Stimulated activated effector memory CD8-positive, alpha-beta T cell treated with anti-CD3 and anti-CD28 coated beads, Interleukin-12 subunit alpha, Interleukin-12 subunit beta, amount 100 ng/mL, for 72 hours (primary cell): ENCODE results near the gene SH3RF3.

Experiments used
- ATAC-seq: fragments of 150-1000 bp; cut with Tn5 transposase; 2 replicates; pipeline ENCODE4 v1.10.0; 2021
- DNase-seq, 2 donors: peaks; one replicate each; pipeline ENCODE4 v3.0.0; 2021 to 2022; ENCODE audit warnings: low spot score in 2 of 2
- H3K27ac Mint-ChIP-seq: one replicate; pipeline ENCODE4 v1.8.0; 2022; ENCODE audit warnings: mild to moderate bottlenecking, mixed read lengths
- H3K36me3 Mint-ChIP-seq: one replicate; pipeline ENCODE4 v1.8.0; 2022; ENCODE audit warnings: mild to moderate bottlenecking, mixed read lengths
- H3K4me1 Mint-ChIP-seq: one replicate; pipeline ENCODE4 v1.8.0; 2022; ENCODE audit warnings: mixed read lengths
- H3K4me3 Mint-ChIP-seq: one replicate; pipeline ENCODE4 v1.8.0; 2022; ENCODE audit warnings: mild to moderate bottlenecking, mixed read lengths
- H3K9me3 Mint-ChIP-seq: one replicate; pipeline ENCODE4 v1.8.0; 2022; ENCODE audit warnings: mixed read lengths

Gene SH3RF3

GRCh38 chr2:109141006-109141600, 12.1 kb downstream of the SH3RF3 start:
- H3K4me3 Mint-ChIP-seq = no peak overlapping the region
- no peaks in the 10 kb centered on the region for H3K9me3 Mint-ChIP-seq
- ATAC-seq (no peak), DNase-seq (no peak)
- peaks cover 30% of the 10 kb centered on the region for H3K4me1 Mint-ChIP-seq
- no peak overlapping the region for H3K27ac Mint-ChIP-seq
- no peaks in the 10 kb centered on the region for H3K36me3 Mint-ChIP-seq

DNA sequence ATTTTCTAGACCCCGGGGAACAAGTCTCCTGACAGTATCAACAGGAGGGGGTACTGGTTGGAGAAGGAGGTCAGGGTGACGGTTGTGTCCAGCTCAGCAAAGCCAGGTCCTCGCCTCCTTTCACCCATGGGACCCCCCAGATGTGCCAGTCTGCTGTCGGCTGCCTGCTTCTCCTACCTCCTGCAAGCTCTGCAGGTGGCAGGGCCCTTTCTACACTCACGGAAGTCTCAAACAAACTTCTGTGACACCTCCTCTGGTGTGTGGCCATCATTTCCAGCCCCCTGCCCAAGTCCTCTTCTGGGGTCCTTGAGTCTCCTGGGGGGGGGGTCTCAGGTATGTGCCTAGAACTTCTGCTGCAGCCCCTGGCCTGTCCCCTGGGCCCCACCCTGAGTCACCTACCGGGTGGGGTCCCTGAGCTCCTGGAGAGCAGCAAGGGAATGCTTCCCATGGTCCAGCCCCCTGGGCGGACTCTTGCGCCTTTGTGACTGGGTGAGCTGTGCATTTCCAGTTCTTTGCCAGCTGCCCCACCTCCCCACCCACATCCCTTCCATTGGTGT, 12.8 kb downstream of the SH3RF3 start:
- no peaks in the 10 kb centered on the region for H3K36me3 Mint-ChIP-seq
- no peak overlapping the region for H3K4me3 Mint-ChIP-seq
- DNase-seq = no peak
- no peaks in the 10 kb centered on the region for H3K9me3 Mint-ChIP-seq
- ATAC-seq = no peak
- H3K27ac Mint-ChIP-seq = no peak overlapping the region
- peaks cover 30% of the 10 kb centered on the region for H3K4me1 Mint-ChIP-seq

GRCh38 chr2:109142416-109143210, 13.6 kb downstream of the SH3RF3 start:
- Mint-ChIP-seq H3K4me1 (peaks cover 30% of the 10 kb centered on the region), H3K4me3 (no peak overlapping the region)
- no peak for ATAC-seq

DNA sequence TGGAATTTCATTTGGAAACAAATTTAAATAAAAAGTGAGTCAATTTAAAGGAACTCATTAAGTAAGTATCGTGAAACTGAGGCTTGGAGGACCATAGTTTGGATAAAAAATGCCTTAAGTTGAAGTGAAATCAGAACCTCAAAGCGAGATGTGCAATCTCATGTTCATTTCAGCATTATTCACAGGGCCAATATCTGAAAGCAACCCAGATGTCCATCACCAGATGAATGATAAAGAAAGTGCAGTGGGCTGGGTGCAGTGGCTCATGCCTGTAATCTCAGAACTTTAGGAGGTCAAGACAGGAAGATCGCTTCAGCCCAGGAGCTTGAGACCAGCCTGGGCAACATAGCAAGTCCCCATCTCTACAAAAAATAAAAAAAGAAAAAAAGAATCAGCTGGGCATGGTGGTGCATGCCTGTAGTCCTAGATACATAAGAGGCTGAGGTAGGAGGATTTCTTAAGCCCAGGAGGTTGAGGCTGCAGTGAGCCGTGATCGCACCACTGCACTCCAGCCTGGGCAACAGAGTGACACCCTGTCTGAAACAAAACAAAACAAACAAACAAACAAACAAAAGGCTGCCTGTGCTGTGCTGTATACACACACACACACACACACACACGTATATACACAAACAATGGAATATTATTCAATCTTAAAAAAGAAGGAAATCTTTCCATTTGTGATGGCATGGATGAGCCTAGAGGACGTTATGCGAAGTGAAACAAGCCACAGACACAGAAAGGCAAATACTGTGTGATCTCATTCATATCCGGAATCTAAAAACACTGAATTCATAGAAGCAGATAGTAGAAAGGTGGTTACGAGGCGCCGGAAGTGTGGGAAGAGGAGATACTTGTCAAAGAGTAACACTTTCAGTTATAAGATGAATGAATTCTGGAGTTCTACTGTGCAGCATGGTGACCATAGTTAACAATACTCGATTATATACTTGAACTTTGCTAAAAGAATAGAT, 14.5 kb downstream of the SH3RF3 start:
- peaks cover 30% of the 10 kb centered on the region for H3K4me1 Mint-ChIP-seq
- DNase-seq (peak in 1 of 2 donors; percentile 67), ATAC-seq (peak; percentile 96)
- no peak overlapping the region for H3K27ac Mint-ChIP-seq
- H3K9me3 Mint-ChIP-seq = no peaks in the 10 kb centered on the region
- H3K36me3 Mint-ChIP-seq = no peaks in the 10 kb centered on the region
- peak overlapping the region; percentile 29 for H3K4me3 Mint-ChIP-seq

More at GRCh38 chr2:109142416-109143210, 13.6 kb downstream of the SH3RF3 start:
- Mint-ChIP-seq H3K9me3 (no peaks in the 10 kb centered on the region), H3K27ac (peak overlapping the region; percentile 40), H3K36me3 (no peaks in the 10 kb centered on the region)
- no peak for DNase-seq

DNA sequence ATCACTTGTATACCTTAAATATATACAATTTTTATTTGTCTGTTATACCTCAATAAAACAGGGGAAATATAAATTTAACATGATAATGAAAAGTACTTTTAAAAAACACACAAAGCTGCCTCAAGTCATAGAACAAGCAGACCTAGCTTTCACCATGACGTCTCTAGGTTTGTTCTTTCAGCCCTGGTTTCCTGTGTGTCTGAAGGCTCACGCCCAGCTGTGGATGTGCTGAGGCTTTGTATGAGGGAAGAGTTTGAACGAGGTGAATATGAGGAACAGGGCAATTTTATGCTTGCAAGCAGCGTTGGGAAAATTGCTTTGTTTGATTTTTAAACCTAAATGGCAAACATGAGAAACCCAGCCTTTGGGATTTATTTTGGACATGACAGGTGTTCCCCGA, 15.3 kb downstream of the SH3RF3 start:
- ATAC-seq = no peak
- Mint-ChIP-seq H3K4me3 (no peak overlapping the region), H3K36me3 (no peaks in the 10 kb centered on the region), H3K9me3 (no peaks in the 10 kb centered on the region), H3K27ac (no peak overlapping the region), H3K4me1 (peaks cover 30% of the 10 kb centered on the region)
- no peak for DNase-seq

DNA sequence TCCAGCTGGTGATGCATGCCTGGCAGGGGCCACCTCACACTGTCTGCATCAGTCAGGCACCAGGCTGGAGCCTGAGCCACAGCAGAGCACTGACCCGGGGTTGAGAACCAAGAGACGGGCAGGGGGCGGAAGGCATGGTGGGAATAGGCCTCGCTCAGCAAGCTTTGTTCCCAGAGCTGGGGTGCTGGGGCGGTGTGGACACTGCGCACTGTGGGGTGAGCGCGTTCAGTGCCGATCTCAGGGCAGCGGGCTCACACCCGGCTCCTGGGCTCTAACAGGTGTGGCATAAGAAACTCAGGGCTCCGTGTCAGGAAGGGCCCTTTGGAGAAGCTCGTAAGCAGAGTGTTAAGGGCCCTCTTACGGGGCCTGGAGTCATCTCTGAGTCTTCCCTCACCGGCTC, 15.7 kb downstream of the SH3RF3 start:
- Mint-ChIP-seq H3K4me3 (no peak overlapping the region), H3K36me3 (no peaks in the 10 kb centered on the region), H3K9me3 (no peaks in the 10 kb centered on the region), H3K4me1 (peaks cover 33% of the 10 kb centered on the region), H3K27ac (no peak overlapping the region)
- DNase-seq (no peak), ATAC-seq (no peak)

GRCh38 chr2:109145286-109145685, 16.3 kb downstream of the SH3RF3 start:
- ATAC-seq = no peak
- no peaks in the 10 kb centered on the region for H3K9me3 Mint-ChIP-seq
- H3K4me3 Mint-ChIP-seq = no peak overlapping the region
- DNase-seq = no peak
- H3K4me1 Mint-ChIP-seq = peaks cover 39% of the 10 kb centered on the region
- H3K36me3 Mint-ChIP-seq = no peaks in the 10 kb centered on the region
- H3K27ac Mint-ChIP-seq = no peak overlapping the region

DNA sequence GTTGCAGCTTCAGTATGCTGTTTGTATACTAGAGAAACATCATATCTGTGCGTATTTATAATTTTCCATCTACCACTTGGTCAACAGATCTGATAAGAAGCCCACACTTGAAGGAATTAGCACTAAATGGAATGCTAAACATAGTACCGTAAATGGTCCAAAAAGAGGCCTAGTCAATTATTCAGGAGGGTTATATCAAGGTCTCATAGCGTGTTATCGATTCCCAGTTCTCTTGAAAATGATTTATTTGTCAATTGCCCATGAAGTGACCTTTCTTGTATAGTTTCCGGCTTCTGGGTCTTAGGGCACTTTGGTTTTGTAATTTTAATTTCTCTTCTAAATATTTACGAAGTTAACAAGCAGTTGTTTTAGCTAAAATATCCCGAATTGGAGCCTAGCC, 18.4 kb downstream of the SH3RF3 start:
- Mint-ChIP-seq H3K4me1 (peaks cover 41% of the 10 kb centered on the region), H3K9me3 (no peaks in the 10 kb centered on the region), H3K36me3 (no peaks in the 10 kb centered on the region), H3K27ac (no peak overlapping the region), H3K4me3 (no peak overlapping the region)
- DNase-seq = no peak
- no peak for ATAC-seq

- peaks cover 35% of the 10 kb centered on the region for H3K4me1 Mint-ChIP-seq
- DNase-seq = no peak
- ATAC-seq = no peak
- no peaks in the 10 kb centered on the region for H3K9me3 Mint-ChIP-seq
- no peak overlapping the region for H3K4me3 Mint-ChIP-seq
- no peaks in the 10 kb centered on the region for H3K36me3 Mint-ChIP-seq
- no peak overlapping the region for H3K27ac Mint-ChIP-seq
These were observed 19.2 kb downstream of the SH3RF3 start for GRCh38 chr2:109148117-109148746.

DNA sequence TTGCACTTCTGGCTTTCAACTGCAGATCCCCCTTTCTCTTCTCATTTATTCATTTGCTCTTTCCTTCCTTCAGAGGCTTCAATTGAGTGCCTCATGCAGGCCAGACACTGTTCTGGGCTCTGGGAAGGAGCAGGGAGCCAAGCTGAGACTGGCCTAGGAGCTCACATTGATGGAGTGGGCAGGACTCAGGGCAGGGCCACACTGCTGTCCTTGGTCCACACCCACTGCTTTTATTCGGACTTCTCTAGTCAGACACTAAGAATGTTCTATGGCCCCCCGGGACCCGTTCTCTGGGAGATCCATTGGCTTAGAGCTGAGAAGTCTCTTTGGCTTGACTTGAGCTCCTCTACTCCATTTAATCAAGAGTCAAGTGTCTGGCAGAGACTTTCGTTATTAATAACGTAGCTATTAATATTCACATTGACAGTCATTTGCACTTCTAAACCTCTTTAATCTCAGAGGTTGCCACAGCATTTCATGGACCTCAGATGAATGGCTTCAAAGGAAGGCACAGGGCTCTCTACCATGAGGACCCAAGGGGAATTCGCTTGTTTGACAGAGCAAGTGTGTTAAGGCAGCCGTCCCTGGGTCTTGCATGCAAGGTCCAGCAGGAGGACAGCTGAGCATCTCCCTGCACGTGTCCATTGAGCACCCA, 20.1 kb downstream of the SH3RF3 start:
- Mint-ChIP-seq H3K9me3 (no peaks in the 10 kb centered on the region), H3K27ac (no peak overlapping the region), H3K4me1 (peaks cover 26% of the 10 kb centered on the region), H3K36me3 (no peaks in the 10 kb centered on the region), H3K4me3 (no peak overlapping the region)
- no peak for ATAC-seq
- no peak for DNase-seq

DNA sequence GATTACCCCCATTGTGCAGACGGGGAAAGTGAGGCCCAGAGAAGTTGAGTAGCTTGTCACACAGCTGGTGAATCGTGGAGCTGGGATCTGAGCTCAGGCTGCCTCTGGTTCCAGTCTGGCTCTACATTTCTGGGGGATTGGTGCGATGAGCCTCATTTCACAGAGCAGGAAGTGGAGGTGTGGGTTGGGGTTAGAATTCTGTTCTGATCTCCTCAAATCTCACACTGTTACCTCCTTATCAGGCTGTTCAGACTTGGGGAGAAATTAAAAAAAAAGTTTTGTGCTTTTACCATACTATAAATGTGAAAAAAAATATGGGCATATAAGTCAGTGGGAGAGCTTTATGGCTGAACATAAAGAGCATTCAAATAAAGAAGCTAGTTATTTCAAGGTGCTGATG, 21.6 kb downstream of the SH3RF3 start:
- ATAC-seq (no peak), DNase-seq (no peak)
- Mint-ChIP-seq H3K27ac (no peak overlapping the region), H3K4me3 (no peak overlapping the region), H3K36me3 (no peaks in the 10 kb centered on the region), H3K9me3 (no peaks in the 10 kb centered on the region), H3K4me1 (peaks cover 15% of the 10 kb centered on the region)

DNA sequence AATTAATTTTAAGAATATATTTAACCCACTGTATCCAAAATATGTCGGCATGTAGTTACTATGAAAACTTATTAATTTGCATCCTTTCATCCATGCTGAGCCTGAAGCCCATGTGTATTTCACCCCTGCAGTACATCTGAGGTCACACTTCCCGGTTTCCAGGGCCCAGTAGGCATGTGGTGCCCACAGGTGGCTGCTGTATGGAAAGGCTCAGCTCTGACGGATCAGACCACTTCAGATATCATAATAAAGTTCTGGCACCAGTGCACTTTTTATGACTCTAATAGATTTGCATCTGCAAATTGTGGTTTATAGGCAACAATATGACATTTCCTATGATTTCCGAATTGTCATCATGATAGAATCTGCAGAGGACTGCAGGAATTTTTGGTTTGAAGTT, 22.5 kb downstream of the SH3RF3 start:
- H3K9me3 Mint-ChIP-seq = no peaks in the 10 kb centered on the region
- ATAC-seq (no peak), DNase-seq (no peak)
- no peaks in the 10 kb centered on the region for H3K36me3 Mint-ChIP-seq
- H3K27ac Mint-ChIP-seq = no peak overlapping the region
- peaks cover 12% of the 10 kb centered on the region for H3K4me1 Mint-ChIP-seq
- H3K4me3 Mint-ChIP-seq = no peak overlapping the region

DNA sequence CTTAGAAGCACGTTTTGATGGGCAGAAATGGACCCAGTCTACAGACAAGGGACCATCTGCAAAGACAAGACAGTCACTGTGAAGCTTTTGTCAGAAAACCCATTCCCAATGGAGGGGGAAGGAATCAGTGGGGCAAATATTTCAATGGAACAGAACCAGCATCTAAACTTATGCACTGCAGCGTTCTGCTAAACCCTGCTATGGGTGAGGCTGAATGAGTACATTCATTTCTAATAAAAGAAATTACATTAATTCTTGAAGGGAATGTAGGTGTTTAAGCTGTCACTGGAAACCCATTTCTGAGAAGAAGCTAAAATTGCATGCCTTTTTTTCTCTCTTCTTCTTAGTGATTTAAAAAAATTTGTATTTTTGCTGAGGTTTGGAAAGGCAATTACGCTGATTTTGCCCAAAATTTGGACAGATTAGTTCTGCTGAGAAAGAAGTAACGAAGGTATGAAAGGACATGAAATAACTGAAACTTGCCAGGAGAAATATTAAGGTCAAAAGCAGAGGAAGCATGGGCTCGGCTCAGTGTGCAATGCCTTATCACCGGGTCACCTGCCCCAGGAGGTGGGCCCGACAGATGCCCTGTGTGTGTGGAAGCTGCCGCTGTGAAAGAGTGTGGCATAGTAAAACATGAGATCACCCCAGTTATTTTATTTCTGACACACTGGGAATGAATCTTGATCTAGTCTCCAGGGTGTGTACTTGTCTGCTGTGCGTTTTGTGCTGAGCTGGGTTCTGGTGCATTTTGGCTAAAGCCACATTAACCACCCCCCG, 24.2 kb downstream of the SH3RF3 start:
- DNase-seq (no peak), ATAC-seq (no peak)
- Mint-ChIP-seq H3K4me3 (no peak overlapping the region), H3K27ac (no peak overlapping the region), H3K9me3 (no peaks in the 10 kb centered on the region), H3K36me3 (no peaks in the 10 kb centered on the region), H3K4me1 (peaks cover 12% of the 10 kb centered on the region)

- Mint-ChIP-seq H3K36me3 (no peaks in the 10 kb centered on the region), H3K4me1 (peaks cover 12% of the 10 kb centered on the region), H3K4me3 (no peak overlapping the region), H3K9me3 (no peaks in the 10 kb centered on the region), H3K27ac (no peak overlapping the region)
- ATAC-seq = no peak
- DNase-seq = no peak
These were observed 24.8 kb downstream of the SH3RF3 start for GRCh38 chr2:109153807-109154206.
